H9 (cell line): ENCODE measurements around the gene EXOG. TPM values are rescaled to one million over a fixed set of nuclear protein-coding genes. Genes with fewer than 3 reads are reported as not detected.

Source experiments
- DNase-seq: peaks from one replicate; pipeline ENCODE4 v3.0.0-alpha.2; 2017
- H2AFZ ChIP-seq: one replicate; pipeline ENCODE4 v1.6.1; 2013; ENCODE audit warnings: mild to moderate bottlenecking, low read length, control low read depth, moderate library complexity
- H2AK5ac ChIP-seq: 2 replicates; pipeline ENCODE4 v1.6.1; 2013; ENCODE audit warnings: low read length, control low read depth, mixed read lengths; ENCODE audit not compliant: insufficient read length
- H2BK120ac ChIP-seq: one replicate; pipeline ENCODE4 v1.6.1; 2013; ENCODE audit warnings: low read depth, mild to moderate bottlenecking, low read length, control low read depth, inconsistent platforms; ENCODE audit not compliant: poor library complexity, severe bottlenecking
- H2BK12ac ChIP-seq: 2 replicates; pipeline ENCODE4 v1.6.1; 2013; ENCODE audit warnings: low read length, control low read depth, mixed read lengths, low read depth; ENCODE audit not compliant: insufficient read length
- H2BK15ac ChIP-seq: 2 replicates; pipeline ENCODE4 v1.6.1; 2013; ENCODE audit warnings: low read depth, low read length, control low read depth
- H2BK20ac ChIP-seq: one replicate; pipeline ENCODE4 v1.6.1; 2013; ENCODE audit warnings: low read depth, mild to moderate bottlenecking, low read length, control low read depth, inconsistent platforms; ENCODE audit not compliant: poor library complexity, severe bottlenecking
- H2BK5ac ChIP-seq: 2 replicates; pipeline ENCODE4 v1.6.1; 2013; ENCODE audit warnings: low read length, control low read depth, mixed read lengths; ENCODE audit not compliant: insufficient read length
- H3K14ac ChIP-seq: 2 replicates; pipeline ENCODE4 v1.6.1; 2013; ENCODE audit warnings: low read length, control low read depth; ENCODE audit not compliant: insufficient read depth
- H3K18ac ChIP-seq: 2 replicates; pipeline ENCODE4 v1.6.1; 2013; ENCODE audit warnings: low read depth, mild to moderate bottlenecking, mixed read lengths, low read length, control low read depth; ENCODE audit not compliant: insufficient read length
- H3K23ac ChIP-seq: 2 replicates; pipeline ENCODE4 v1.6.1; 2013; ENCODE audit warnings: low read length, control low read depth, mixed read lengths, low read depth; ENCODE audit not compliant: insufficient read length
- H3K23me2 ChIP-seq: 2 replicates; pipeline ENCODE4 v1.6.1; 2013; ENCODE audit warnings: low read depth, mild to moderate bottlenecking, mixed read lengths, low read length, control low read depth; ENCODE audit not compliant: insufficient read length, poor library complexity, severe bottlenecking
- H3K27ac ChIP-seq: 2 replicates; pipeline ENCODE4 v1.5.1; 2013; ENCODE audit warnings: low read length, control low read depth, mixed read lengths, low read depth; ENCODE audit not compliant: insufficient read length
- H3K27me3 ChIP-seq: 2 replicates; pipeline ENCODE4 v1.6.1; 2013; ENCODE audit warnings: low read length, control low read depth, inconsistent platforms; ENCODE audit not compliant: insufficient read depth
- H3K4ac ChIP-seq: 2 replicates; pipeline ENCODE4 v1.6.1; 2013; ENCODE audit warnings: low read depth, mild to moderate bottlenecking, control low read depth, inconsistent platforms, low read length, moderate library complexity
- H3K4me1 ChIP-seq: 2 replicates; pipeline ENCODE4 v1.6.1; 2013; ENCODE audit warnings: low read length, control low read depth, inconsistent platforms; ENCODE audit not compliant: insufficient read depth
- H3K4me2 ChIP-seq: 2 replicates; pipeline ENCODE4 v1.6.1; 2013; ENCODE audit warnings: low read length, control low read depth, mixed read lengths; ENCODE audit not compliant: insufficient read length, insufficient read depth
- H3K56ac ChIP-seq: 2 replicates; pipeline ENCODE4 v1.6.1; 2013; ENCODE audit warnings: low read depth, mild to moderate bottlenecking, mixed read lengths, low read length, control low read depth; ENCODE audit not compliant: insufficient read length
- H3K79me1 ChIP-seq: 2 replicates; pipeline ENCODE4 v1.6.1; 2013; ENCODE audit warnings: low read depth, mild to moderate bottlenecking, moderate library complexity, low read length, control low read depth, inconsistent platforms; ENCODE audit not compliant: insufficient read depth, poor library complexity, severe bottlenecking
- H3K79me2 ChIP-seq: 2 replicates; pipeline ENCODE4 v1.6.1; 2013; ENCODE audit warnings: low read length, control low read depth, inconsistent platforms; ENCODE audit not compliant: insufficient read depth
- H3K9ac ChIP-seq: 2 replicates; pipeline ENCODE4 v1.6.1; 2013; ENCODE audit warnings: low read length, control low read depth, mixed read lengths; ENCODE audit not compliant: insufficient read length; ENCODE audit errors: extremely low read depth
- H3K9me3 ChIP-seq: one replicate; pipeline ENCODE4 v1.6.1; 2013; ENCODE audit warnings: low read depth, low read length, inconsistent platforms; ENCODE audit not compliant: control insufficient read depth
- H3T11ph ChIP-seq: one replicate; pipeline ENCODE4 v1.6.1; 2013; ENCODE audit warnings: mild to moderate bottlenecking, low read length, control low read depth, inconsistent platforms
- H4K20me1 ChIP-seq: one replicate; pipeline ENCODE4 v1.6.1; 2013; ENCODE audit not compliant: control insufficient read depth, insufficient read length, insufficient read depth
- H4K5ac ChIP-seq: 2 replicates; pipeline ENCODE4 v1.6.1; 2013; ENCODE audit warnings: low read depth, mild to moderate bottlenecking, mixed read lengths, low read length, control low read depth; ENCODE audit not compliant: insufficient read length
- H4K8ac ChIP-seq: replicated peaks from 2 replicates; pipeline ENCODE4 v1.6.1; 2013; ENCODE audit warnings: low read length, control low read depth, mixed read lengths, low read depth; ENCODE audit not compliant: insufficient read length
- H4K91ac ChIP-seq: 2 replicates; pipeline ENCODE4 v1.6.1; 2013; ENCODE audit warnings: low read depth, mild to moderate bottlenecking, moderate library complexity, mixed read lengths, low read length, control low read depth; ENCODE audit not compliant: insufficient read length
- H3K27ac Mint-ChIP-seq, 3 experiments: 2 replicates in 2 of 3; 3 replicates in 1 of 3; pipeline ENCODE4 v1.8.0; 2020 to 2021; ENCODE audit warnings: mixed read lengths in 3 of 3, mild to moderate bottlenecking in 1 of 3, moderate library complexity in 1 of 3
- H3K27me3 Mint-ChIP-seq: 2 replicates; pipeline ENCODE4 v1.8.0; 2021; ENCODE audit warnings: low read depth, mild to moderate bottlenecking, moderate library complexity, mixed read lengths
- H3K36me3 Mint-ChIP-seq, 3 experiments: 2 replicates in 2 of 3; 3 replicates in 1 of 3; pipeline ENCODE4 v1.8.0; 2020 to 2021; ENCODE audit warnings: low read depth in 3 of 3, mixed read lengths in 3 of 3; ENCODE audit not compliant: insufficient read depth in 1 of 3
- H3K4me1 Mint-ChIP-seq, 2 experiments: 2 replicates each; pipeline ENCODE4 v1.8.0; 2020; ENCODE audit warnings: mixed read lengths in 2 of 2
- H3K4me3 Mint-ChIP-seq, 2 experiments: 2 replicates in 1 of 2; 3 replicates in 1 of 2; pipeline ENCODE4 v1.8.0; 2020 to 2021; ENCODE audit warnings: mild to moderate bottlenecking in 2 of 2, mixed read lengths in 2 of 2, moderate library complexity in 1 of 2
- H3K9me3 Mint-ChIP-seq, 2 experiments: 2 replicates in 1 of 2; 3 replicates in 1 of 2; pipeline ENCODE4 v1.8.0; 2020; ENCODE audit warnings: mild to moderate bottlenecking in 2 of 2, mixed read lengths in 2 of 2, moderate library complexity in 1 of 2
- WGBS: extraction: QIAGEN DNeasy Blood & Tissue Kit; methylation state at CpG from one replicate; pipeline ENCODE4 v1.1.7; 2013; ENCODE audit warnings: missing lambda C conversion rate, low lambda C conversion rate, mixed read lengths; ENCODE audit not compliant: insufficient read length; ENCODE audit errors: extremely low coverage; 5-methylcytosine and 5-hydroxymethylcytosine counted together
- total RNA-seq: library from RNA; stranded (reverse); gene quantifications from 2 replicates; pipeline ENCODE4 v1.2.1, GENCODE V29; 2021
- TF ChIP-seq, protein P1 (sequence below): fragments of 200-600 bp; sonication (generic); conservative IDR thresholded peaks from 3 replicates; pipeline ENCODE4 v1.8.0; 2021; ENCODE audit warnings: antibody characterized with exemption, mild to moderate bottlenecking

The EXOG gene
- total RNA-seq, 1 experiment from 2014 or later: 14.1 TPM

DNA sequence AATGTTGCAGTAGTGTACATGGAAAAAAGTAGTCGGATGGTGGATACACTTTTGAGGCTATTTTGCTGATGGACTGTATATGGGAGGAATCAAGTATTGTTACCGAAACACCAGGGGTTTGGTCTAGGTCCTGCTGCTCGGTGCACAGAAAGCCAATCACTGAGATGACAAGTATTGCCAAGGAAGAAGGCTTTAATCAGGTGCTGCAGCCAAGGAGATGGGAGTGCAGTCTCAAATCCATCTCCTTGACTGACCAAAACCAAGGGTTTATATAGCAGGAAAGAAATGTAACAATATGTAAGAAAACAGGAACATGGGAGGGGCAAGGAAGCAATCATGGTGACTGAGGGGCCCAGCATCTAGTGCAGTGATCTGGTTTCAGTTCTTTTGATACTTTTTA, 45.3 kb upstream of the EXOG start:
- Histone ChIP-seq H2BK120ac (no peak overlapping the region), H3T11ph (no peak overlapping the region), H3K4me1 (no peaks in the 10 kb centered on the region), H2AFZ (no peak overlapping the region), H2BK12ac (no peak overlapping the region), H4K5ac (no peak overlapping the region), H3K18ac (no peak overlapping the region), H3K79me2 (peaks cover under 1% of the 10 kb centered on the region; the same call in 1 of the 2 replicates), H3K23ac (no peak overlapping the region), H3K9ac (no peak overlapping the region), H3K27me3 (no peaks in the 10 kb centered on the region), H2BK20ac (no peak overlapping the region), H4K8ac (no peak overlapping the region), H2BK15ac (no peak overlapping the region), H2BK5ac (no peak overlapping the region), H4K20me1 (peaks cover 2% of the 10 kb centered on the region), H3K9me3 (no peaks in the 10 kb centered on the region), H3K4me2 (no peak overlapping the region), H3K79me1 (no peaks in the 10 kb centered on the region), H4K91ac (no peak overlapping the region), H3K23me2 (peaks cover 11% of the 10 kb centered on the region), H3K4ac (no peak overlapping the region), H3K14ac (no peak overlapping the region), H3K27ac (no peak overlapping the region), H3K56ac (no peak overlapping the region), H2AK5ac (no peak overlapping the region)
- Mint-ChIP-seq H3K4me1 (peaks cover 6 to 11% of the 10 kb centered on the region in 2 experiments), H3K9me3 (peaks cover 5% of the 10 kb centered on the region in 2 experiments; a peak in 4 of 5 replicates), H3K36me3 (peaks cover 4 to 7% (median 6%) of the 10 kb centered on the region in 3 experiments; a peak in 6 of 7 replicates), H3K27ac (no peak overlapping the region), H3K4me3 (no peak overlapping the region), H3K27me3 (peaks cover 9% of the 10 kb centered on the region)
- no peak for DNase-seq
- WGBS: no CpG with 5 or more reads among the region's 3 CpGs
- TF ChIP-seq, protein P1, sequence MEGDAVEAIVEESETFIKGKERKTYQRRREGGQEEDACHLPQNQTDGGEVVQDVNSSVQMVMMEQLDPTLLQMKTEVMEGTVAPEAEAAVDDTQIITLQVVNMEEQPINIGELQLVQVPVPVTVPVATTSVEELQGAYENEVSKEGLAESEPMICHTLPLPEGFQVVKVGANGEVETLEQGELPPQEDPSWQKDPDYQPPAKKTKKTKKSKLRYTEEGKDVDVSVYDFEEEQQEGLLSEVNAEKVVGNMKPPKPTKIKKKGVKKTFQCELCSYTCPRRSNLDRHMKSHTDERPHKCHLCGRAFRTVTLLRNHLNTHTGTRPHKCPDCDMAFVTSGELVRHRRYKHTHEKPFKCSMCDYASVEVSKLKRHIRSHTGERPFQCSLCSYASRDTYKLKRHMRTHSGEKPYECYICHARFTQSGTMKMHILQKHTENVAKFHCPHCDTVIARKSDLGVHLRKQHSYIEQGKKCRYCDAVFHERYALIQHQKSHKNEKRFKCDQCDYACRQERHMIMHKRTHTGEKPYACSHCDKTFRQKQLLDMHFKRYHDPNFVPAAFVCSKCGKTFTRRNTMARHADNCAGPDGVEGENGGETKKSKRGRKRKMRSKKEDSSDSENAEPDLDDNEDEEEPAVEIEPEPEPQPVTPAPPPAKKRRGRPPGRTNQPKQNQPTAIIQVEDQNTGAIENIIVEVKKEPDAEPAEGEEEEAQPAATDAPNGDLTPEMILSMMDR: no peak
